NCI-H524 (cell line): ENCODE measurements around the gene FNDC8.
"Not testable (repeated sequence)": the region's sequence is repeated elsewhere in the genome, so short reads cannot be mapped to it uniquely, and the experiment has no call there.

ENCODE experiments used
- DNase-seq, 2 experiments: peaks; one replicate each; lab custom pipeline; 2025; lab: John Stamatoyannopoulos, UW

FNDC8 gene

GRCh38 chr17:35171834-35172233 is 50.4 kb downstream of the FNDC8 start:
- no peak for DNase-seq

- DNase-seq: not testable (repeated sequence)
These were observed 50.9 kb downstream of the FNDC8 start for GRCh38 chr17:35172321-35172720.

DNA sequence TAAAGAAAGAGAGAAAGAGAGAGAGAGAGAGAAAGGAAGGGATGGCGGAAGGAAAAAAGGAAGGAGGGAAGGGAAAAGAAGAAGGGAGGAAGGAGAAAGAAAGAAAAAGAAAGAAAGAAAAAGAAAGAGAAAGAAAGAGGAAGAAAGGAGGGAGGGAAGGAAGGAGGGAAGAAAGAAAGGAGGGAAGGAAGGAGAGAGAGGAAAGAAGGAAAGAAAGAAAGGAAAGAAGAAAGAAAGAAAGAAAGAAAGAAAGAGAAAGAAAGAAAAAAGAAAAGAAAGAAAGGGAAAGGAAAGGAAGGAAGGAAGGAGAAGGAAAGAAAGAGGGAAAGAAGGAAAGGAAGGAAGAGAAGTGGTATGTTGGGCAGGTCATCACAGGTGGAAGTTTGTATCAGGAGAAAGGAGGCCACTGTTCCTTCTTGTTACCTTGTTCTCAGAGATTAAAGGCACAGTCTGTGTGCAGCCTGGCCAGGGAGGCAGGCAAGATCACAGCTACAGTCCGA is 53.5 kb downstream of the FNDC8 start:
- DNase-seq: no peak

DNA sequence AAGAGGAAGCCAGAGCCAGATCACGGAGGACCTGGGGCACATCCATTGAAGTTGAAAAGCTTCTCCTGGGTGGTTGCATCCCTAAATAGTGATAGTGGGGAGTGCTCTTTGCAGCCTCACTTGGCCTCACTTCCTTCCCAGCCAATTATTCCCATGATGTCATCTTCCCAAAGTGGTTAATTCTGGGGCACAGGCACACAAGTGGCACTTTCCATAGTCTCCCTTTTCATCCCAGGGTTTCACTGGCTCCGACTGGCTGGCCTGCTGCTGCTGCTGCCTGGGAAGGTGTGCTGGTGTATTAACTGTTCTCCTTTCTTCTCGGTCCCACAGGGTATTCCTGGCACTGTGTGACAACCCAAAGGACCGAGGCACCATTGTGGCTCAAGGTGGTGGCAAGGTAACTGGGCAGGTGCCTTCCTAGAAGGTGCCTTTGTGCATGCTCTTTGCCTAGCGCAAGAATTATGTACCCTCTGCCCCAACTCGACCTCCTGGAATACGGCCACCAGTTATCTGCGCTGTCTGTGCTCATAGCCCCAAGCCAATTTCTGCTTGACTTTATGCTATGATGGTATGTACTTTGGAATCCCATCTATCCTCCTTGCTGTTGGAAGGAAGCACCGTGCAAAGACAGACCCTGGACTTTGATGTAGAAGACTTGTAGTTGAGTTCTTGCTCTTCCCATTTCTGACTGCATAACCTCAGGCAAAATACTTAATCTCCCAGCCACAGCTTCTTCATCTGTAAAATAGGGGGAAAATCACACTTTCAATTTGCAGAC is 54.4 kb downstream of the FNDC8 start:
- no peak for DNase-seq

- DNase-seq: no peak
These were observed 55.5 kb downstream of the FNDC8 start for GRCh38 chr17:35176897-35177296.

DNA sequence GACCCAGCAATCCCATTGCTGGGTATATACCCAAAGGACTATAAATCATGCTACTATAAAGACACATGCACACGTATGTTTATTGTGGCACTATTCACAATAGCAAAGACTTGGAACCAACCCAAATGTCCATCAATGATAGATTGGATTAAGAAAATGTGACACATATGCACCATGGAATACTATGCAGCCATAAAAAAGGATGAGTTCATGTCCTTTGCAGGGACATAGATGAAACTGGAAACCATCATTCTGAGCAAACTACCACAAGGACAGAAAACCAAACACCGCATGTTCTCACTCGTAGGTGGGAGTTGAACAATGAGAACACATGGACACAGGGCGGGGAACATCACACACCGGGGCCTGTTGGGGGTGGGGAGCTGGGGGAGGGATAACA is 58.0 kb downstream of the FNDC8 start:
- not testable (repeated sequence) for DNase-seq
